ENCODE results near the gene MYCBP2. TPM values are rescaled to one million over a fixed set of nuclear protein-coding genes. Genes with fewer than 3 reads are reported as not detected.
A peak's percentile ranks its signal among the peaks of the same experiment; 100 is the strongest.

Gene MYCBP2
- total and polyA plus RNA-seq, 4 donors, result 23.2 to 130 (median 57.9) TPM

- Histone ChIP-seq H3K9ac (ENCODE audit: insufficient read depth in 1 of 2, low read length in 2 of 2) (no peak overlapping the region), H3K4me3 (no peak overlapping the region), H3K4me1 (ENCODE audit: control insufficient read depth in 5 of 5, insufficient read depth in 5 of 5, low read length in 5 of 5) (peaks cover 0 to 8% (median 0%) of the 10 kb centered on the region in 5 donors), H3K9me3 (ENCODE audit: control insufficient read depth in 4 of 4, insufficient read depth in 3 of 4, low read length in 3 of 4) (no peaks in the 10 kb centered on the region), H3K27me3 (ENCODE audit: control insufficient read depth in 3 of 3, insufficient read depth in 3 of 3, low read length in 2 of 3) (no peaks in the 10 kb centered on the region), H3K27ac (ENCODE audit: low read depth in 1 of 2, low read length in 1 of 2) (no peak overlapping the region), H3K36me3 (ENCODE audit: control insufficient read depth in 4 of 4, insufficient read depth in 4 of 4, low read length in 4 of 4) (peaks cover 16 to 33% (median 24%) of the 10 kb centered on the region in 4 donors)
- ATAC-seq (ENCODE audit: insufficient read depth, low FRiP score) (no peak), DNase-seq (no peak)
- 91 to 96% methylated on average over 1 of the region's 1 CpG for WGBS, 2 donors
- no peak for TF ChIP-seq CTCF (IDR thresholded peaks at IDR 0.05; ENCODE audit: control extremely low read depth, extremely low read depth)
Measured at GRCh38 chr13:77062097-77062496, 264.8 kb downstream of the MYCBP2 start.

DNA sequence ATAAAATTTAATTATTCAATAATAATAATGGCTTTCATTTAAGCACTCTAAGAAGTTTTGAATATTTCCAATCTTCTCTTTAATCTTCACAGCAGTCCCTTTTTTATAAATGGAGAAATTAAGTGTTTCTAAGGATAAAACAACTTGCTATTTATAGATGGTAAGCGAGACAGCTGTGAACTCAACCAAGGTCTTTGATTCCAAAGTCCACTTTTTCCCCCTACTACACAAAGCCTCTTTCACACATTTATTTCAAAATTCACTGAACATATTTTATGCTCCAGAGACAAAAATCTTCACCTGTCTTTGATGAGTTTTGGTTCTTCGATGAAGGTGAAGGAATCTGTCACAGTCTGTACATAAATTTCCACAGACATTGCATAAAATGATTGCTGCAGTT is 265.5 kb downstream of the MYCBP2 start:
- ATAC-seq (ENCODE audit: insufficient read depth, low FRiP score), result no peak
- no peak for DNase-seq
- Histone ChIP-seq H3K36me3 (ENCODE audit: control insufficient read depth in 4 of 4, insufficient read depth in 4 of 4, low read length in 4 of 4) (peaks cover 16 to 39% (median 29%) of the 10 kb centered on the region in 4 donors), H3K9ac (ENCODE audit: insufficient read depth in 1 of 2, low read length in 2 of 2) (no peak overlapping the region), H3K4me3 (no peak overlapping the region), H3K27me3 (ENCODE audit: control insufficient read depth in 3 of 3, insufficient read depth in 3 of 3, low read length in 2 of 3) (no peaks in the 10 kb centered on the region), H3K9me3 (ENCODE audit: control insufficient read depth in 4 of 4, insufficient read depth in 3 of 4, low read length in 3 of 4) (no peaks in the 10 kb centered on the region), H3K27ac (ENCODE audit: low read depth in 1 of 2, low read length in 1 of 2) (no peak overlapping the region), H3K4me1 (ENCODE audit: control insufficient read depth in 5 of 5, insufficient read depth in 5 of 5, low read length in 5 of 5) (peaks cover 0 to 8% (median 0%) of the 10 kb centered on the region in 5 donors)
- no peak for TF ChIP-seq CTCF (IDR thresholded peaks at IDR 0.05; ENCODE audit: control extremely low read depth, extremely low read depth)
- 79 to 92% methylated on average over 2 of the region's 2 CpGs for WGBS, 2 donors

DNA sequence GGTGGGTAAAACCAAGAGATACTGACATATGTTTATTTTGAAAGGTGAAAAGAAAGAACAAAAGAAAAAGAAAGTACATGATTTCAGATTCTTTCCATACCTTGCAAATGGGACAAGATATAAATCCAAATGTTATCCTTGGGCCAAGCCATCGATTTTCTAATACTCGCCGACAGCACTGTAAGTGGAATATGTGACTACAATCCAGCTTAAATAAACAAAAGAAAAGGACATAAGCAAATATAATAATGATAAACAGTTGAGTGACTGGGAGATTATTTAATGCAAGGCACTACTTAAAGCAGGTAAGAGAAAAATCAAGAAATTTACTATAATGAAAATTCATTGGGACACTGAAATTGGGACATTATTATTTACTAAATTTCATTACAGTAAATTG is 270.0 kb downstream of the MYCBP2 start:
- H3K27ac ChIP-seq (ENCODE audit: low read depth in 1 of 2, low read length in 1 of 2), result no peak overlapping the region
- no peaks in the 10 kb centered on the region for H3K27me3 ChIP-seq (ENCODE audit: control insufficient read depth in 3 of 3, insufficient read depth in 3 of 3, low read length in 2 of 3)
- no peak for TF ChIP-seq CTCF (IDR thresholded peaks at IDR 0.05; ENCODE audit: control extremely low read depth, extremely low read depth)
- 75 to 92% methylated on average over 3 of the region's 3 CpGs for WGBS, 2 donors
- H3K4me3 ChIP-seq, result no peak overlapping the region
- H3K36me3 ChIP-seq (ENCODE audit: control insufficient read depth in 4 of 4, insufficient read depth in 4 of 4, low read length in 4 of 4), result peaks cover 16 to 47% (median 30%) of the 10 kb centered on the region in 4 donors
- DNase-seq (no peak), ATAC-seq (ENCODE audit: insufficient read depth, low FRiP score) (no peak)
- H3K9me3 ChIP-seq (ENCODE audit: control insufficient read depth in 4 of 4, insufficient read depth in 3 of 4, low read length in 3 of 4), result no peaks in the 10 kb centered on the region
- H3K4me1 ChIP-seq (ENCODE audit: control insufficient read depth in 5 of 5, insufficient read depth in 5 of 5, low read length in 5 of 5), result no peaks in the 10 kb centered on the region
- H3K9ac ChIP-seq (ENCODE audit: insufficient read depth in 1 of 2, low read length in 2 of 2), result no peak overlapping the region

GRCh38 chr13:77056382-77056781 is 270.5 kb downstream of the MYCBP2 start:
- TF ChIP-seq CTCF (IDR thresholded peaks at IDR 0.05; ENCODE audit: control extremely low read depth, extremely low read depth), result no peak

More at GRCh38 chr13:77056382-77056781, 270.5 kb downstream of the MYCBP2 start:
- no peaks in the 10 kb centered on the region for H3K4me1 ChIP-seq (ENCODE audit: control insufficient read depth in 5 of 5, insufficient read depth in 5 of 5, low read length in 5 of 5)
- no peak overlapping the region for H3K27ac ChIP-seq (ENCODE audit: low read depth in 1 of 2, low read length in 1 of 2)
- no peaks in the 10 kb centered on the region for H3K9me3 ChIP-seq (ENCODE audit: control insufficient read depth in 4 of 4, insufficient read depth in 3 of 4, low read length in 3 of 4)
- peaks cover 16 to 44% (median 29%) of the 10 kb centered on the region in 4 donors for H3K36me3 ChIP-seq (ENCODE audit: control insufficient read depth in 4 of 4, insufficient read depth in 4 of 4, low read length in 4 of 4)
- WGBS, 2 donors, result 69 to 90% methylated on average over 3 of the region's 3 CpGs
- peak in 1 of 3 donors; percentile 17 for DNase-seq
- H3K9ac ChIP-seq (ENCODE audit: insufficient read depth in 1 of 2, low read length in 2 of 2), result no peak overlapping the region
- no peaks in the 10 kb centered on the region for H3K27me3 ChIP-seq (ENCODE audit: control insufficient read depth in 3 of 3, insufficient read depth in 3 of 3, low read length in 2 of 3)
- no peak overlapping the region for H3K4me3 ChIP-seq
- ATAC-seq (ENCODE audit: insufficient read depth, low FRiP score), result no peak

Measured in lung (tissue), 12 donors.